NT2/D1 (cell line): ENCODE data around the gene GFOD1.

Experiments used
- SUZ12 ChIP-seq: IDR thresholded peaks from 2 replicates; pipeline ENCODE4 v1.6.1; 2011; ENCODE audit not compliant: insufficient read length, insufficient read depth; ENCODE audit errors: extremely low read depth
- ZNF274 ChIP-seq: IDR thresholded peaks from 2 replicates; pipeline ENCODE4 v1.6.1; 2011; ENCODE audit warnings: mild to moderate bottlenecking, low read depth, low read length

- TF ChIP-seq ZNF274, result no peak
- no peak for TF ChIP-seq SUZ12
Measured at GRCh38 chr6:13454286-13455221, 32.8 kb downstream of the GFOD1 start.
